KMS-11 (cell line): ENCODE data around the gene GCH1.
A peak's percentile ranks its signal among the peaks of the same experiment; 100 is the strongest.

Experiments used
- H2AFZ ChIP-seq: fragments of 200-600 bp; sonication (generic); 2 replicates; pipeline ENCODE4 v1.6.1; 2016; ENCODE audit warnings: antibody characterized with exemption, mixed run types, low read depth
- H3K27ac ChIP-seq: fragments of 200-600 bp; sonication (generic); 2 replicates; pipeline ENCODE4 v1.6.1; 2016; ENCODE audit warnings: mild to moderate bottlenecking, mixed run types
- H3K27me3 ChIP-seq: fragments of 200-600 bp; sonication (generic); 2 replicates; pipeline ENCODE4 v1.6.1; 2017; ENCODE audit warnings: mild to moderate bottlenecking, low read depth, mixed run types, moderate library complexity; ENCODE audit not compliant: insufficient read depth
- H3K36me3 ChIP-seq: fragments of 200-600 bp; sonication (generic); 2 replicates; pipeline ENCODE4 v1.6.1; 2017; ENCODE audit warnings: mild to moderate bottlenecking, mixed run types; ENCODE audit not compliant: insufficient read depth
- H3K4me1 ChIP-seq: fragments of 200-600 bp; sonication (generic); 2 replicates; pipeline ENCODE4 v1.6.1; 2016; ENCODE audit warnings: mild to moderate bottlenecking, low read depth, mixed run types; ENCODE audit not compliant: poor library complexity, severe bottlenecking
- H3K4me2 ChIP-seq: fragments of 200-600 bp; sonication (generic); 2 replicates; pipeline ENCODE4 v1.7.0; 2016; ENCODE audit warnings: mild to moderate bottlenecking, mixed run types
- H3K4me3 ChIP-seq: fragments of 200-600 bp; sonication (generic); IDR thresholded peaks from 2 replicates; pipeline ENCODE4 v1.6.1; 2017; ENCODE audit warnings: low read depth, low read length, mixed read lengths; ENCODE audit not compliant: insufficient read depth
- H3K79me2 ChIP-seq: fragments of 200-600 bp; sonication (generic); 2 replicates; pipeline ENCODE4 v1.6.1; 2016; ENCODE audit warnings: low read depth, mixed run types; ENCODE audit not compliant: insufficient read depth
- H3K9ac ChIP-seq: fragments of 200-600 bp; sonication (generic); 2 replicates; pipeline ENCODE4 v1.6.1; 2016; ENCODE audit warnings: mild to moderate bottlenecking, mixed run types
- H4K20me1 ChIP-seq: fragments of 200-600 bp; sonication (generic); 2 replicates; pipeline ENCODE4 v1.6.1; 2016; ENCODE audit warnings: mild to moderate bottlenecking, mixed run types; ENCODE audit not compliant: insufficient read depth
- CTCF ChIP-seq: fragments of 200-600 bp; sonication (generic); conservative IDR thresholded peaks from 2 replicates; pipeline ENCODE4 v1.6.1; 2017; ENCODE audit warnings: low read depth, mild to moderate bottlenecking, antibody characterized with exemption, low read length, moderate library complexity, mixed read lengths

The GCH1 gene

GRCh38 chr14:54867011-54867410 is 35.6 kb downstream of the GCH1 start:
- TF ChIP-seq CTCF = no peak
- H2AFZ ChIP-seq = no peak overlapping the region
- no peaks in the 10 kb centered on the region for H3K27me3 ChIP-seq
- H3K4me2 ChIP-seq = no peak overlapping the region
- H3K4me3 ChIP-seq = no peak overlapping the region
- no peaks in the 10 kb centered on the region for H3K79me2 ChIP-seq
- H3K36me3 ChIP-seq = no peaks in the 10 kb centered on the region
- no peak overlapping the region for H3K9ac ChIP-seq
- no peaks in the 10 kb centered on the region for H3K4me1 ChIP-seq
- no peaks in the 10 kb centered on the region for H4K20me1 ChIP-seq
- no peak overlapping the region for H3K27ac ChIP-seq

- H3K27me3 ChIP-seq = no peaks in the 10 kb centered on the region
- no peaks in the 10 kb centered on the region for H3K79me2 ChIP-seq
- H3K36me3 ChIP-seq = no peaks in the 10 kb centered on the region
- no peak overlapping the region for H3K4me2 ChIP-seq
- H3K27ac ChIP-seq = no peak overlapping the region
- H4K20me1 ChIP-seq = no peaks in the 10 kb centered on the region
- H3K9ac ChIP-seq = no peak overlapping the region
- H3K4me1 ChIP-seq = no peaks in the 10 kb centered on the region
- TF ChIP-seq CTCF = no peak
- H3K4me3 ChIP-seq = no peak overlapping the region
- H2AFZ ChIP-seq = no peak overlapping the region
Measured at GRCh38 chr14:54866588-54866987, 36.0 kb downstream of the GCH1 start.

GRCh38 chr14:54864526-54864925 is 38.1 kb downstream of the GCH1 start:
- no peak for TF ChIP-seq CTCF
- Histone ChIP-seq H2AFZ (no peak overlapping the region), H3K4me1 (no peaks in the 10 kb centered on the region), H4K20me1 (no peaks in the 10 kb centered on the region), H3K9ac (no peak overlapping the region), H3K27ac (no peak overlapping the region), H3K27me3 (no peaks in the 10 kb centered on the region), H3K4me2 (no peak overlapping the region), H3K79me2 (no peaks in the 10 kb centered on the region), H3K4me3 (no peak overlapping the region), H3K36me3 (no peaks in the 10 kb centered on the region)

GRCh38 chr14:54857830-54858269 is 44.8 kb downstream of the GCH1 start:
- Histone ChIP-seq H2AFZ (no peak overlapping the region), H4K20me1 (no peaks in the 10 kb centered on the region), H3K79me2 (no peaks in the 10 kb centered on the region), H3K4me2 (0 out of 2 replicates have a peak overlapping the region, but pooled peaks have one; percentile 5), H3K4me3 (no peak overlapping the region), H3K4me1 (peaks cover 5% of the 10 kb centered on the region), H3K9ac (no peak overlapping the region), H3K27ac (no peak overlapping the region), H3K36me3 (no peaks in the 10 kb centered on the region), H3K27me3 (no peaks in the 10 kb centered on the region)
- no peak for TF ChIP-seq CTCF

GRCh38 chr14:54856152-54856551 is 46.5 kb downstream of the GCH1 start:
- Histone ChIP-seq H3K27me3 (no peaks in the 10 kb centered on the region), H3K79me2 (no peaks in the 10 kb centered on the region), H3K4me3 (no peak overlapping the region), H3K4me2 (no peak overlapping the region), H3K27ac (no peak overlapping the region), H3K36me3 (no peaks in the 10 kb centered on the region), H2AFZ (no peak overlapping the region), H3K4me1 (peaks cover 5% of the 10 kb centered on the region), H4K20me1 (no peaks in the 10 kb centered on the region), H3K9ac (no peak overlapping the region)
- TF ChIP-seq CTCF = no peak
